A549 (cell line): ENCODE data around the gene BNIP1.

Experiments used
- CTCF ChIP-seq: fragments of >200 bp; sonication (Bioruptor Twin); formaldehyde crosslinking; IDR thresholded peaks from 3 replicates; pipeline ENCODE4 v1.5.1; 2016
- JUN ChIP-seq, 2 experiments: fragments of >200 bp; sonication (Bioruptor Twin); formaldehyde crosslinking; IDR thresholded peaks; 2 replicates in 1 of 2; 3 replicates in 1 of 2; pipeline ENCODE4 v1.6.1; 2016 to 2017
- RAD21 ChIP-seq, 2 experiments: fragments of >200 bp in 1 of 2; sonication (Bioruptor Twin) in 1 of 2; formaldehyde crosslinking in 1 of 2; IDR thresholded peaks in 1 of 2; conservative IDR thresholded peaks in 1 of 2; 2 replicates in 1 of 2; 3 replicates in 1 of 2; pipeline ENCODE4 v1.6.1; 2012 to 2018; ENCODE audit warnings: inconsistent platforms in 1 of 2
- ZFP36 ChIP-seq: fragments of 450-650 bp; IDR thresholded peaks from 2 replicates; pipeline ENCODE4 v1.6.1; 2014; ENCODE audit warnings: borderline replicate concordance; ENCODE audit not compliant: partially characterized antibody
- ZSCAN20 ChIP-seq: fragments of 250-450 bp; sonication (Bioruptor Pico); IDR thresholded peaks from 2 replicates; pipeline ENCODE4 v1.8.0; 2022; ENCODE audit warnings: mild to moderate bottlenecking, moderate library complexity

DNA sequence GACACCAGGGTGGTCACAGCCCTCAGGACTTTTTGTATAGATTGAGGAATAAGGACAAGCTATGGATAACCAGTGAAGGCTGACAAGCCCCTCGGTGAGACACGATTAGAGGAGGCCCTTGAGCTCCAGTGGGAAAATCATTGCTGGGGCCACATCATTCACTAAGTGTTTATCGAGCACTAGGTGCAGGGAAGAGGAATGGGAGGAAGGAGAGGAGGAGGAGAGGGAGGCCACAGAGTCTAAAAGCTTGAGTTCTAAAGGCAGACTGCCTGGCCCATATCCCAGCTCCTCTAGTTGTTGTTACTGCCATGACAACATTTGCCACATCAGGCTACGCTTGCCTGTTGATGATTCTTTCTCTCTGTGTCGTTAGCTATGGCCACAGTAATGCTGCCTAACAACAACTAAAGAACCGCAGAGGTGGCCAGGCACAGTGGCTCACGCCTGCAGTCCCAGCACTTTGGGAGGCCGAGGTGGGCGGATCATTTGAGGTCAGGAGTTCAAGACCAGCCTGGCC lies 53.1 kb downstream of the BNIP1 start:
- TF ChIP-seq ZFP36 (no peak), CTCF (no peak), ZSCAN20 (CRISPR knock-in tag) (no peak), RAD21 (conservative IDR thresholded peaks at IDR 0.05 in 1 of 2, IDR thresholded peaks at IDR 0.05 in 1 of 2) (no peak), JUN (IDR thresholded peaks at IDR 0.05) (no peak)
